Skeletal muscle tissue (tissue), 4 donors: Measurements from ENCODE around the gene GNAS-AS1. TPM values are rescaled to one million over a fixed set of nuclear protein-coding genes. Genes with fewer than 3 reads are reported as not detected.

Source experiments
- H3K27ac ChIP-seq: one replicate; pipeline ENCODE4 v1.7.0; 2013; ENCODE audit warnings: mild to moderate bottlenecking, low read depth, low read length, inconsistent platforms
- H3K27me3 ChIP-seq, 3 donors: one replicate each; pipeline ENCODE4 v1.7.0; 2013; ENCODE audit warnings: low read length in 3 of 3; ENCODE audit not compliant: control insufficient read depth in 3 of 3, insufficient read depth in 3 of 3
- H3K36me3 ChIP-seq, 3 donors: one replicate each; pipeline ENCODE4 v1.7.0; 2013; ENCODE audit warnings: low read length in 3 of 3; ENCODE audit not compliant: control insufficient read depth in 3 of 3, insufficient read depth in 3 of 3
- H3K4me1 ChIP-seq, 3 donors: one replicate each; pipeline ENCODE4 v1.7.0; 2013; ENCODE audit warnings: low read length in 3 of 3, mild to moderate bottlenecking in 3 of 3; ENCODE audit not compliant: control insufficient read depth in 3 of 3, insufficient read depth in 3 of 3
- H3K4me3 ChIP-seq, 3 donors: one replicate each; pipeline ENCODE4 v1.7.0; 2013; ENCODE audit warnings: low read length in 3 of 3
- H3K9ac ChIP-seq, 3 donors: one replicate each; pipeline ENCODE4 v1.7.0; 2013; ENCODE audit warnings: low read length in 3 of 3, mild to moderate bottlenecking in 3 of 3, moderate library complexity in 2 of 3, low read depth in 1 of 3
- H3K9me3 ChIP-seq, 3 donors: one replicate each; pipeline ENCODE4 v1.7.0; 2013; ENCODE audit warnings: low read length in 3 of 3; ENCODE audit not compliant: control insufficient read depth in 3 of 3
- total RNA-seq: library from RNA; depleted of rRNA; stranded (reverse); fragments of >200 nt; gene quantifications from one replicate; pipeline ENCODE4 v1.2.3, GENCODE V29; 2014
- donor health status: Osteomylitis.

The GNAS-AS1 gene
- total RNA-seq, 1 donor from 2014 or later, result 1.0 TPM

DNA sequence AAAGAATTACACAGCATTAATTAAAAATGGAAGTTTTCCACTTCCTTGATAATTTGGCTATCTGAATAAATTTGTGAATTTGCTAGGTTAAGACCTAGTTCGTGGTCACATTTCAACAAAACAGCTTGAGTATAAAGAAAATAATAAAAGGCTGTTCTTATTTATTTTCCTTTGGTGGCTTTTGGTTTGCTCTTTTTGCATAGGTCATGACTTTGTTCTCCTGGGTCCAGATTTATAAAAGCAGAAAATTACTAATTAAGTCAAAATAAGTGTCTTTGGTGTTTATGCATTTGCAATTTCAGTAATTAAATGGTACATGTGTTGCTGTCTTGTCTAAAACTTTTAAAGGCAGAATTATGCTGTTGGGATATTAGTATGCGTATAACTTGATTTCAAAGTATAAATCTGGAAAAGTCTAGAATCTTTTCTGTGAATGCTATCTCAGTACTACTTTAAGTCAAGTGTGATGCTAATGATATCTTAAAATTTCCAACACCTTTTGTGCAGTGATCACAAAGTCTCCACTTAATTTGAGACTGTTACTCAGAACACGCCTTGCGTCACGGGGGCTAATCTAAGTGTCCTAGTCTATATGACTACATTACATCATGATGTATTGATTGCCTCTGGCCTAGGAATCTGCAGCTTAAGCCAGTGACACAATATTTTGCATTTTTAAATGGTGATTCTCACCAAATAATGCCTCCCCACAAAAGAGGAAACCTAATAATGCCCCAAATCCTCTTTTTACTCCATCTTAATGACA is 42.8 kb upstream of the GNAS-AS1 start:
- Histone ChIP-seq H3K4me3 (peak overlapping the region in 2 of 3 donors; percentile 79 to 82), H3K9ac (peak overlapping the region; percentile 25 to 90 (median 86)), H3K9me3 (no peaks in the 10 kb centered on the region), H3K27ac (peak overlapping the region; percentile 99), H3K4me1 (peaks cover 45 to 52% (median 48%) of the 10 kb centered on the region in 3 donors), H3K27me3 (no peaks in the 10 kb centered on the region), H3K36me3 (peaks cover 0 to 3% (median 0%) of the 10 kb centered on the region in 3 donors)

DNA sequence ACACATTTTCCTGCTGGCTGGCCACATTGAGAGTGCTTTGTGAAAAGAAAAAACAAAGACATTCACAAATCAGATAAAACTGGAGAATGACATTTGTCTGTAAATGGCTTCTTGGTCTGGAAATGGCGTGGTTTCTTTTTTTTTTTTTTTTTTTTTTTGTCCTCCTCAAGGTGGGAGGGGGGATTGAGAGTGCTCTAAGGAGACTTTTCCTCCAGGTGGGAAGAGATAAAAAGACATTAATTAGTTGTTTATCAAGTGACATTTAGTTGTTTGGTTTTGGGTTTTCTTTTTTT is 42.2 kb upstream of the GNAS-AS1 start:
- Histone ChIP-seq H3K9me3 (no peaks in the 10 kb centered on the region), H3K4me1 (peaks cover 40 to 45% (median 42%) of the 10 kb centered on the region in 3 donors), H3K4me3 (peak overlapping the region; percentile 79 to 82 (median 79)), H3K27ac (peak overlapping the region; percentile 99), H3K36me3 (peaks cover 0 to 3% (median 0%) of the 10 kb centered on the region in 3 donors), H3K9ac (peak overlapping the region; percentile 86 to 93 (median 90)), H3K27me3 (no peaks in the 10 kb centered on the region)

DNA sequence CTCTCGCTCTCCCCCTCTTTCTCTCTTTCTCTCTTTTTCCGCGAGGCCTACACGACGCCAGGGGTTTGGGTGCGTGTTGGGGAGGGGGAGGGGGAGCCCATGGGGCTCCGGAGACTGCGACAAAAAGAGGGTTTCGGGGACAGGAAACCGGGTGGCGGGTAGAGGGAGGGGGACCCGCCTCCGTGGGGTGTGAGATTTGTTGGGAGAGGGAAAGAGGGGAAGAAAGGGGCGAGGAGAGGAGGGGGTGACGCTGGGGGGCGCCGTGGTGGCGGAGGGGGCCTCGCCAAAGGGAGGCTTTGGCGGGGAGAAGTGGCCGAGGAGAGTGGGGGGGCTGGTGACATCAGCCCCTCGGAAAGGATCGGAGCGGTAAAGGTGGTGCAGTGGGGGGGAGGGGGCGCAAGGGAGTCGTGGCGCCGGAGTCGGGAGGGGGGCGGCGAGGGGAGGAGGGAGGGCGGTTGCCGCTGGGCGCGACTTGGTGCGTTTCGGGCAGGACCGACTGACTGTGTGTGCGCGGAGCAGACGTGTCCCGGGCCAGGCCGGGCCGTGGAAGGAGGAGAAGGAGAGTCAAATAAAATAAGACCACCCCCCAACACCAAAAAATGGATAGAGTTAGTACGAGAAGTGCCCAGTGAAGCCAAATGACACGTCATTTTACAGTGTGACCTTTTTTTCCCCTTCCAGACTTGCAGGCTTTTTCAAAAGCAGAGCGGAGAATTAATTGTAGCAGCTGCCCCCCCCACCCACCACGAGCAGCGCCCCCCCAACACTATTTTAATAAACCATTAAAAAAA is 41.6 kb upstream of the GNAS-AS1 start:
- H3K27ac ChIP-seq, result peak overlapping the region; percentile 99
- peak overlapping the region; percentile 79 to 82 (median 79) for H3K4me3 ChIP-seq
- no peaks in the 10 kb centered on the region for H3K9me3 ChIP-seq
- H3K27me3 ChIP-seq, result no peaks in the 10 kb centered on the region
- peaks cover 0 to 3% (median 0%) of the 10 kb centered on the region in 3 donors for H3K36me3 ChIP-seq
- H3K9ac ChIP-seq, result peak overlapping the region; percentile 90 to 93 (median 90)
- H3K4me1 ChIP-seq, result peaks cover 35 to 40% (median 37%) of the 10 kb centered on the region in 3 donors

DNA sequence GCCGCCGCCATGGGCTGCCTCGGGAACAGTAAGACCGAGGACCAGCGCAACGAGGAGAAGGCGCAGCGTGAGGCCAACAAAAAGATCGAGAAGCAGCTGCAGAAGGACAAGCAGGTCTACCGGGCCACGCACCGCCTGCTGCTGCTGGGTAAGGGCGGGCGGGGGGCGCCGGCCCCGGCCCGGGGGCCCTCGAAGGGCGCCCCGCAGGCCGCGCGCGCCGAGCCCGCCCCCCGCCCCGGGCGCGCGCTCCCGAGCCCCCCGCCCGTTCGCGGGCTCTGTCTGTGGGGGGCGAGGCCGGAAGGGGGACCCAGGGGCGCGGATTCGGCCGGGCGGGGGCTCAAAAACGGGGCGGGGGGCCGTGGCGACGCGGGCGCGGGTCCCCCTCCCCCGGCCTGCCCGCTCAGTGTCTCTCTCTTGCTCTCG is 41.0 kb upstream of the GNAS-AS1 start:
- H3K27ac ChIP-seq, result peak overlapping the region; percentile 99
- H3K9me3 ChIP-seq, result no peaks in the 10 kb centered on the region
- no peaks in the 10 kb centered on the region for H3K27me3 ChIP-seq
- H3K4me3 ChIP-seq, result peak overlapping the region; percentile 72 to 82 (median 79)
- peaks cover 29 to 34% (median 31%) of the 10 kb centered on the region in 3 donors for H3K4me1 ChIP-seq
- no peaks in the 10 kb centered on the region for H3K36me3 ChIP-seq
- peak overlapping the region; percentile 84 to 90 (median 90) for H3K9ac ChIP-seq

DNA sequence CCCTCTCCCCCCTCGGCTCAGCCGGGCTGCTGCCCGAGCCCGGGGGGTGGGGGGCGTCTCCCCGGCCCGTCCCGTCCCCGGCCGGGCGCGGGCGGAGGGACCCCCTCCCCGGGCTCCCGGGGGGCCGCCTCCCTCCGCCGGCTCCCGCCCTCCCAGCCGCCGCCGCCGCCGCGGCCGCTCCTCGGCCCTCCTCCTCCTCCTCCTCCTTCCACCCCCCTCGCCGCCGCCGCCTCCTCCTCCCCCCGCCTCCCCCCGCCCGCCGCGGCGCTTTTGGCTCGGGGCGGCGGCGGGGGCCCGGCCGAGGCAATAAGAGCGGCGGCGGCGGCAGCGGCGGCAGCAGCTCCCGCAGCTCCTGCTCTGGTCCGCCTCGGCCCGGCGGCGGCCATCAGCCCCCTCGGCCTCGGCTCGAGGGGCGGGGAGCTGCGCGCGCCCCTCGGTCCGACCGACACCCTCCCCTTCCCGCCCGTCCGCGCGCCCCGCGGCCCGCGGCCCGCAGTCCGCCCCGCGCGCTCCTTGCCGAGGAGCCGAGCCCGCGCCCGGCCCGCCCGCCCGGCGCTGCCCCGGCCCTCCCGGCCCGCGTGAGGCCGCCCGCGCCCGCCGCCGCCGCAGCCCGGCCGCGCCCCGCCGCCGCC is 40.5 kb upstream of the GNAS-AS1 start:
- H3K27me3 ChIP-seq, result no peaks in the 10 kb centered on the region

DNA sequence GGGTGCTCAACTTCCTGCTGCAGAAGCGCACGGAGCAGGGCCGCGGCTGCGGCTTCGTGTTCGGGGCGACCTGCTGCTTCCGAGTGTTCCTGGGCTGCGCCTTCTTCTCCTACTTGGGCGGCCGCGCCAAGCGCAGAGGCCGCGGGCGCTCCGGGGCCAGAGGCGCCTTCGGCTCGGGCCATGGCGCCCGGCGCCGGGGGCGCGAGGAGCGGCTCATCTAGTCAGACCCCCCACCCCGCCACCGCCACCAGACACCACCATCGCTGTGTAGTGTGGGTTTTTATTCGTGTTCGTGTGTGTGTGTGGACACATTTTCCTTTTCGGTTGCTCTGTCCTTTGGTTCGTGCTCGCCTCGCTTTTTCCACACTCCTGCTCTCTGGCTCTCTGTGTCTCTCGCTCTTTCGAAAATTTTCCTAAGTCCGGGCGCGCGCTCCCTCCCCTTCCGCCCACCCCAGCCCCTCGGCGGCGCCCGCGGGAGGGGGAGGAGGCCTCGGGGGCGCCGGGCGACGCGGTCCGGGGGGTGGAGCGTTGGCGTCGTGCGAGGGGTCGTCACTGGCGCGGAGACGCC is 39.9 kb upstream of the GNAS-AS1 start:
- Histone ChIP-seq H3K9me3 (no peaks in the 10 kb centered on the region), H3K27ac (peak overlapping the region; percentile 92), H3K4me3 (peak overlapping the region; percentile 77 to 81 (median 80)), H3K36me3 (no peaks in the 10 kb centered on the region), H3K9ac (peak overlapping the region; percentile 74 to 87 (median 87)), H3K27me3 (no peaks in the 10 kb centered on the region), H3K4me1 (peaks cover 19 to 24% (median 21%) of the 10 kb centered on the region in 3 donors)

More for the DNA sequence above, 40.5 kb upstream of the GNAS-AS1 start:
- peak overlapping the region; percentile 99 for H3K27ac ChIP-seq
- peak overlapping the region; percentile 74 to 87 (median 87) for H3K9ac ChIP-seq
- no peaks in the 10 kb centered on the region for H3K9me3 ChIP-seq
- no peaks in the 10 kb centered on the region for H3K36me3 ChIP-seq
- H3K4me3 ChIP-seq, result peak overlapping the region; percentile 77 to 82 (median 81)
- peaks cover 25 to 30% (median 26%) of the 10 kb centered on the region in 3 donors for H3K4me1 ChIP-seq

DNA sequence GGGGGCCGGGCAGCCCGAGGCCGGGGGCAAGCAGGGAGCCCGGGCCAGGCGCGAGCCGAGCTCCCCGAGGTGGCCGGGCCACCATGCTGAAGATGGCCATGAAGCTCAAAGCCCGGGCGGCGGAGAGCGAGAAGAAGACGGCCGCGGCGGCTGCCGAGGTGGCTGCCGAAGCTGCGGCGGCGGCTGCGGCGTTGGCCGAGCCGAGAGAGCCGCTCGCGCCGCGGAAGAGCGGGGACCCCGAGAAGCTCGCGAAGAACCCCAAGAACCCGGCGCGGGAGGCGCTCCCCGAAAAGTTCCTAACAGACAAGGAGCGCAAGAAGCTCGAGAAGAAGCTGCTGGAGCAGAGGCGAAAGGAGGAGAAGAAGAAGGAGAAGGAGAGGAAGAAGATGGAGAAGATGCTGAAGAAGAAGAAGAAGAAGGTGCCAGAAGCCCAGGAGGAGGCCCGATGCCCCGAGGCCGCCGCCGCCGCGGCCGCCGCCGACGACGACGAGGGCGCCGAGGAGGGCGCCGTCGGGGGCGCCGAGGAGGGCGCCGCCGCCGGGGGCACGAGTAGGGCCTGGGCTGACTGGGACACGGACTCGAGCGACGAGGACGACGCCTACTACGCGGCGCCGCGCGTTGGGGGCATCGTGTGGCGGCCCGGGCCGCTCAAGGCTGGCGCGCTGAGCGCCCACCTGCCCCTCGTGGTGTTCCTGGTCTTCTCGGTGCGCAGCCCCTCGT is 39.3 kb upstream of the GNAS-AS1 start:
- Histone ChIP-seq H3K4me3 (peak overlapping the region; percentile 77 to 81 (median 80)), H3K27me3 (no peaks in the 10 kb centered on the region), H3K9ac (peak overlapping the region; percentile 74 to 87 (median 87)), H3K9me3 (no peaks in the 10 kb centered on the region), H3K27ac (peak overlapping the region; percentile 92), H3K36me3 (no peaks in the 10 kb centered on the region), H3K4me1 (peaks cover 14 to 18% (median 16%) of the 10 kb centered on the region in 3 donors)

DNA sequence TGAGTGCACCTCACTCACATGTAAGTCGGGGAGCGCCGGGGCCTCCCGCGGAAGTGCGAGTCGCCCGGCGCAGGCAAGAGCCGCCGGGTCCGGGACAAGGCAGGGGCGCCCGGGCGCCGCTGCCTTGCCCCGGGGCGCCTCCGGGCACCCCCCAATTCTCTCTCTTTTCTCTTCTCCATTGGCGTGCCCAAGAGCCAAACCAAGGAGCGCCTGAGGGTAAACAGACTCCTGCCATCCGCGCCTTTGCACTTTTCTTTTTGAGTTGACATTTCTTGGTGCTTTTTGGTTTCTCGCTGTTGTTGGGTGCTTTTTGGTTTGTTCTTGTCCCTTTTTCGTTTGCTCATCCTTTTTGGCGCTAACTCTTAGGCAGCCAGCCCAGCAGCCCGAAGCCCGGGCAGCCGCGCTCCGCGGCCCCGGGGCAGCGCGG is 38.6 kb upstream of the GNAS-AS1 start:
- H3K36me3 ChIP-seq, result no peaks in the 10 kb centered on the region
- no peaks in the 10 kb centered on the region for H3K9me3 ChIP-seq
- no peaks in the 10 kb centered on the region for H3K27me3 ChIP-seq
- H3K27ac ChIP-seq, result peak overlapping the region; percentile 45
- H3K4me3 ChIP-seq, result peak overlapping the region; percentile 71 to 81 (median 80)
- peak overlapping the region; percentile 33 to 87 (median 60) for H3K9ac ChIP-seq
- peaks cover 8 to 12% (median 10%) of the 10 kb centered on the region in 3 donors for H3K4me1 ChIP-seq
